Neural crest cell (in vitro differentiated cells): ENCODE results near the gene FGFBP2. TPM values are rescaled to one million over a fixed set of nuclear protein-coding genes. Genes with fewer than 3 reads are reported as not detected.

Source experiments
- DNase-seq: peaks from one replicate; pipeline ENCODE4 v3.0.0; 2021; ENCODE audit warnings: low read depth, mixed read lengths, low spot score
- H3K27ac Mint-ChIP-seq: one replicate; pipeline ENCODE4 v1.8.0; 2021; ENCODE audit warnings: mild to moderate bottlenecking, mixed read lengths; ENCODE audit not compliant: unreplicated experiment
- H3K27me3 Mint-ChIP-seq: 2 replicates; pipeline ENCODE4 v1.8.0; 2021; ENCODE audit warnings: low read depth, mild to moderate bottlenecking, mixed read lengths
- H3K36me3 Mint-ChIP-seq: 2 replicates; pipeline ENCODE4 v1.8.0; 2021; ENCODE audit warnings: low read depth, mild to moderate bottlenecking, mixed read lengths
- H3K4me1 Mint-ChIP-seq: 2 replicates; pipeline ENCODE4 v1.8.0; 2021; ENCODE audit warnings: mixed read lengths
- H3K4me3 Mint-ChIP-seq: one replicate; pipeline ENCODE4 v1.8.0; 2021; ENCODE audit warnings: mild to moderate bottlenecking, mixed read lengths
- H3K9me3 Mint-ChIP-seq: 2 replicates; pipeline ENCODE4 v1.8.0; 2021; ENCODE audit warnings: mixed read lengths
- total RNA-seq: library from RNA; stranded (reverse); gene quantifications from 2 replicates; pipeline ENCODE4 v1.2.1, GENCODE V29; 2021
- TF ChIP-seq, protein P1 (sequence below): fragments of 200-600 bp; sonication (generic); conservative IDR thresholded peaks from 2 replicates; pipeline ENCODE4 v1.5.0; 2021; ENCODE audit warnings: antibody characterized with exemption, mild to moderate bottlenecking

FGFBP2 gene
- total RNA-seq, 1 donor from 2014 or later, result 0.28 TPM

DNA sequence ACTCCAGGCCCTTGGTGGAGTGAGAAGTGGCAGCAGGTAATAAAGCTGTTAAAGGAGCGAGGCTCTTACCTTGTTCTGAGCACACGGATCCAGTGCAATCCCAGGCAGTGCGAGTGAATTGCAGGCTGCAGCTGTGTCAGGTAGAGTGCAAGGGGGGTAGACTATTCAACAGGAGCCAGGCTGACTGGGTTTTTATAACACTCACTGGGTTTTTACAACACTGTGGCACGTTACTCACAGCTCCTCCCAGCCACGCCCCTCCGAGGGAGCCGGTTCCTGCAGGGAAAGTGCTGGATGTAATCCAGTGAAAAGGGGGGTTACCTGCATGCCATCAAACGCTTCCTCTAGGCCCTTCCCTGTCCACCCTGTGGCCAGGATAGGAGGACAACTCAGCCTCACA lies 24.8 kb downstream of the FGFBP2 start:
- Mint-ChIP-seq H3K4me3 (no peak overlapping the region), H3K9me3 (no peaks in the 10 kb centered on the region), H3K27me3 (no peaks in the 10 kb centered on the region), H3K27ac (no peak overlapping the region), H3K4me1 (no peaks in the 10 kb centered on the region), H3K36me3 (no peaks in the 10 kb centered on the region)
- TF ChIP-seq, protein P1, sequence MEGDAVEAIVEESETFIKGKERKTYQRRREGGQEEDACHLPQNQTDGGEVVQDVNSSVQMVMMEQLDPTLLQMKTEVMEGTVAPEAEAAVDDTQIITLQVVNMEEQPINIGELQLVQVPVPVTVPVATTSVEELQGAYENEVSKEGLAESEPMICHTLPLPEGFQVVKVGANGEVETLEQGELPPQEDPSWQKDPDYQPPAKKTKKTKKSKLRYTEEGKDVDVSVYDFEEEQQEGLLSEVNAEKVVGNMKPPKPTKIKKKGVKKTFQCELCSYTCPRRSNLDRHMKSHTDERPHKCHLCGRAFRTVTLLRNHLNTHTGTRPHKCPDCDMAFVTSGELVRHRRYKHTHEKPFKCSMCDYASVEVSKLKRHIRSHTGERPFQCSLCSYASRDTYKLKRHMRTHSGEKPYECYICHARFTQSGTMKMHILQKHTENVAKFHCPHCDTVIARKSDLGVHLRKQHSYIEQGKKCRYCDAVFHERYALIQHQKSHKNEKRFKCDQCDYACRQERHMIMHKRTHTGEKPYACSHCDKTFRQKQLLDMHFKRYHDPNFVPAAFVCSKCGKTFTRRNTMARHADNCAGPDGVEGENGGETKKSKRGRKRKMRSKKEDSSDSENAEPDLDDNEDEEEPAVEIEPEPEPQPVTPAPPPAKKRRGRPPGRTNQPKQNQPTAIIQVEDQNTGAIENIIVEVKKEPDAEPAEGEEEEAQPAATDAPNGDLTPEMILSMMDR, result no peak
- DNase-seq, result no peak

DNA sequence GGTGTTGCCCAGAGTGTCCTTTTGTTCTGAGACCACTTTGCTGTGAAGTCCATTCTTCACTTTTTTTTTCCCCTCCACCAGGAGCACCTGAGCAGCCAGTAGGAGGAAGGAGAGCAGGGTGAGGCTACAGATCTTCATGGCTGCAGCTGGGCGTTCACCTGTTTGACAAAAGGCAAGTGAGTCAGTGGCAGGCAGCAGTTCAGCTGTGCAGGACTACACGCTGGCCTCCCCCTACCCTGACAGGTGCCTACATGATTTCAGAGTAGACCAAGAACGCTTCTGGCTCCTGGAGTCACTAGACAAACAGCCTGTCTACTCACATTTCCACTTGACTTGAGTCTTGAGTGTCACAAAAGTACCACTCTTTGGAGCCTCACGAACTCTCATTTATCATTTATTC lies 26.5 kb downstream of the FGFBP2 start:
- no peaks in the 10 kb centered on the region for H3K27me3 Mint-ChIP-seq
- no peak overlapping the region for H3K27ac Mint-ChIP-seq
- TF ChIP-seq, protein P1, result no peak

DNA sequence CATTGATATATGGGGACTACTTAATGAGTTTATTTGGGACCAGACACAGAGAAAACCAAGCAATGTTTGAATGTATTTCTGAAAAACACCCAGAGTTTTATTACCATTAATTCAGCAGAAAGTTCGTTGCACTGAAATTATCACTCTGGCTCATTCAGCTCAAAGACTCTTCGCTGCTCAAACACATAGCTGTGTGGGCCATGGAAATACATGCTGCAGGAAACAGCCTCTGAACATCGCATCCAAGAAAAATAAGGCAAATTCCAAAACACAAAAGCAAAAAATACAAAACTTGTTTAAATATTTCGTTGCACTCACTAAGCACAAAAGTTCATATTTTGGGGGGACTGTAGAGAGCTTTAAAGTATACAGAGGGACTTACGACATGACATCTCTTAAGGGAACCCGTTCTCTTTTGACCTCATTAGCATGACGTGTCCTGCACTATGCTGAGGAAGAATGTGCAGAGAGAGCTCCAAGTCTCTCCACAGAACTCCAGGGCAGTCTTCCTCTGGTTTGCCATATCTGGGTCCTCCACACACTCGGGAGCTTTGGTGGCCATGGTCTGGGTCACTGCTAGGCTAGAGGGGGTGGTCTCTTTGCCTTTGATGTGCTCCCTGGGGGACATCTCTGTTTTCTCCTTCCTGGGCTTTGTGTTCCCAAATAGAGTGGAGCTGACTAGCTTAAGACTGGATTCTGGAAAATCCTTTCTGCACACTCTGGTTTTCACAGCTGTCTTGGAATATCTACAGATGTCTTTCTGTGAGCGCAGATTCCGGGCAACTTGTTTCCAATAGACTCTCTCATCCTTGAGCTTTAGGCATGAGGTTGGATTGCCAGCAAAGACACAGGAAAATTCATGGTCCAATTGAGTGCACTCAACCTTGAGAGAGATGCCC lies 27.2 kb downstream of the FGFBP2 start:
- H3K4me3 Mint-ChIP-seq, result no peak overlapping the region

More for the DNA sequence above, 26.5 kb downstream of the FGFBP2 start:
- Mint-ChIP-seq H3K4me1 (no peaks in the 10 kb centered on the region), H3K4me3 (no peak overlapping the region), H3K36me3 (no peaks in the 10 kb centered on the region), H3K9me3 (peaks cover 5% of the 10 kb centered on the region)
- no peak for DNase-seq

DNA sequence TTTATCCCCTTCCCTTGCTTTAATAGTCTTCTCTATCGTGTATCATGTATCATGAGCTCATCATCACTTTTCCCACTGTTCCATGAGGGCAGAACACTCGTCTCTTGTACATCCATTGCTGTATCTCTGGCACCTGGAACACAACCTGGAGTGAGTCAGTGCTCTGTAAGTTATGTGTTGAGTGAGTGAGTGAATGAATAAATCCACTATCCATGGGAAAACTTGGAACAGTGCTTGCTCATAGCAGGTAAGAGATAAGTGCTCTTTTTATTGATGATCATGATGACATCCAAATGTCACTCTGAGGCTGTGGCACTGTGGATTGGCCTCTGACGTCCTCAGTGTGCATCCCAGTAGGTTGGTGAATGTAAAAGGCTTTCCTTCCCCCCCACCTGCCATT lies 28.7 kb downstream of the FGFBP2 start:
- Mint-ChIP-seq H3K27ac (no peak overlapping the region), H3K36me3 (no peaks in the 10 kb centered on the region), H3K4me3 (no peak overlapping the region), H3K27me3 (no peaks in the 10 kb centered on the region), H3K4me1 (no peaks in the 10 kb centered on the region), H3K9me3 (peaks cover 5% of the 10 kb centered on the region)
- TF ChIP-seq, protein P1, result no peak
- DNase-seq, result no peak

More for the DNA sequence above, 27.2 kb downstream of the FGFBP2 start:
- TF ChIP-seq, protein P1, result no peak
- Mint-ChIP-seq H3K27ac (no peak overlapping the region), H3K9me3 (peaks cover 5% of the 10 kb centered on the region), H3K4me1 (no peaks in the 10 kb centered on the region), H3K27me3 (no peaks in the 10 kb centered on the region), H3K36me3 (no peaks in the 10 kb centered on the region)
- no peak for DNase-seq

DNA sequence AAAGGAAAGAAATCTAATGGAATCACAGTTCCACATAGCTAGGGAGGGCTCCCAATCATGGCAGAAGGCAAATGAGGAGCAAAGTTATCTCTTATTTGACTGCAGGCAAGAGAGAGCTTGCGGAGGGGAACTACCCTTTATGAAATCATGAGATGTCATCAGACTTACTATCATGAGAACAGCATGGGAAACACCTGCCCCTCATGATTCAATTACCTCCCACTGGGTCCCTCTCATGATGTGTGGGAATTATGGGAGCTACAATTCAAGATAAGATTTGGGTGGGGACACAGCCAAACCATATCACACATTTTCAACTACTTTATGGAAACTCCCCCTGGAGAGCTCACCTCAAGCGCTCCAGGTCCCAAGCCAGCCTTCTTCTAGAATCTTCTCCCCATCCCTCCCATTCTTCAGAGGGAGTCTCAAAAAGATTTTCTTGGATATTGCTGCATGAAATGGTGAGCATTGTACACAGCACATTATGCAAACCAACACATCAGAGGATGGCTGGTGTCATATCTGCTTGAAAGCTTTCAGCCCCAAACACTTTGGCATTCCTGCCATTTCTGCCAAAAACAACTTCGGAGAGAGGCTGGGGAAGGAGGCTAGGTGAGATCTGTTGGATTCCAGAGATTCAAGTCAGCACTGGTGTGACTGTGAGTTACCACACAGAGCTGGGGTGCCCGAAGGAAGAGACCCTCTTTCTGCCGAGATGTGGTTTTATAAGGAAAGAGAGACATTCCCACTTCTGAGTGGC lies 31.3 kb downstream of the FGFBP2 start:
- Mint-ChIP-seq H3K4me1 (no peaks in the 10 kb centered on the region), H3K9me3 (peaks cover 5% of the 10 kb centered on the region), H3K4me3 (no peak overlapping the region), H3K27ac (no peak overlapping the region), H3K27me3 (no peaks in the 10 kb centered on the region), H3K36me3 (no peaks in the 10 kb centered on the region)
- TF ChIP-seq, protein P1, result no peak
- DNase-seq, result no peak
